Measurements from ENCODE around the gene RBBP8.
A peak's percentile ranks its signal among the peaks of the same experiment; 100 is the strongest.

RBBP8 gene

GRCh38 chr18:23065234-23065806, 132.2 kb downstream of the RBBP8 start:
- DNase-seq (ENCODE audit: low spot score), result no peak

GRCh38 chr18:23066060-23066459, 132.9 kb downstream of the RBBP8 start:
- DNase-seq (ENCODE audit: low spot score), result peak; percentile 54

DNA sequence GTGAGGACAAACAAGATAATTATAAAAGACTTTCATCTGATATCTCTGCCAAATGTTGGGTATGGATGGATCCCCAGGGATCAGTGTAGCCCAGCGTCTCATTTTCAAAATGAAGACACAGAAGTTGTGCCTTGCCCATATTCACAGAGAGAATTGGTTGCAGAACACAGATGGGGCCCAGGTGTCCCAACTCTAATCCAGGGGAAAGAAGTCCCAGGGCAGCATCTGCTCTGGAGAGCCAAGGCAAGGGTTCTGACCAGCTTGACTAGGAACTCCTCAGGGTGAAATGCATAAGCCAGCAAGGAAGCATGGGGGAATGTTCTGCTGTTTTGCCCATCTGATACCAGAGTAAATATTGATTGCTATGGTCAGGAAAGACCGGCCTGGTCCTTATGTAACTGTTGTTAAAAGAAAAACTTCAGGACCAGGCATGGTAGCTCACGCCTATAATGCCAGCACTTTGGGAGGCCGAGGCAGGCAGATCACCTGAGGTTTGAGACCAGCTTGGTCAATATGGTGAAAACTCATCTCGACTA, 133.4 kb downstream of the RBBP8 start:
- peak; percentile 58 for DNase-seq (ENCODE audit: low spot score)

GRCh38 chr18:23067236-23067635, 134.1 kb downstream of the RBBP8 start:
- DNase-seq (ENCODE audit: low spot score), result no peak

GRCh38 chr18:23068011-23068410, 134.9 kb downstream of the RBBP8 start:
- no peak for DNase-seq (ENCODE audit: low spot score)

DNA sequence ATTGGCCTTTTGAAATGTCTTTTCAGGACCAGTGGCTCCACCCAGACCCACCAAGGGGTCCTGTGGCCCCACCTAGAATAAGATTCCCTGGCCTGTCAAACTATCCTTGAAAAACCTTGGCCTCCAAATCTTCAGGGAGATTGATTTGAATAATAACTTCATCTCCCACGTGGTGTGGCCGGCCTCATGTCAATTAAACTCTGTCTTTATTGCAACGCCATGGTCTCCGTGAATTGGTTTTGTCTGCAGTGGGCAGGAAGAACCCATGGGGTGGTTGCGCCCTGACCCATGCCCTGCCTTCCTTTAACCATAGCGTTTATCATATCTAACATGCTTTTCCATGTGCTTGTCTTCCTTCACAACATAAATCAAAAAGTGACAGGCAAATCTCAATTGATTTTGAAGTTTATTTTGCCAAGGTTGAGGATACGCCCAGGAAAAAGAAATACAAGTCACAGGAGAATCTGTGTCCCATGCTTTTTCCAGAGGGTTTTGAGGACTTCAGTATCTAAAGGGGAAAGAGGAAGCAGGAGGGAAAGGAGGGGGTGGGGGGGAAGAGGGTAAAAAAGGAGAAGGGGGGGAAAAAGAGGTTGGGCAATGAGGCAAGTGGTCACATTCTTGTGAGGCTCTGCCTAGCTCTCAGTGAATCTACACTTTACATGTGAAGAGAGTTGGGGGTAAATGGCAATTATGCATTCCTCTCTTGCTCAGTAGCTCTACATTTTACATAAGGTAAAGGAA, 135.6 kb downstream of the RBBP8 start:
- no peak for DNase-seq (ENCODE audit: low spot score)

GRCh38 chr18:23069481-23069880, 136.4 kb downstream of the RBBP8 start:
- no peak for DNase-seq (ENCODE audit: low spot score)

- DNase-seq (ENCODE audit: low spot score), result no peak
These were observed 136.8 kb downstream of the RBBP8 start for GRCh38 chr18:23069898-23070297.

DNA sequence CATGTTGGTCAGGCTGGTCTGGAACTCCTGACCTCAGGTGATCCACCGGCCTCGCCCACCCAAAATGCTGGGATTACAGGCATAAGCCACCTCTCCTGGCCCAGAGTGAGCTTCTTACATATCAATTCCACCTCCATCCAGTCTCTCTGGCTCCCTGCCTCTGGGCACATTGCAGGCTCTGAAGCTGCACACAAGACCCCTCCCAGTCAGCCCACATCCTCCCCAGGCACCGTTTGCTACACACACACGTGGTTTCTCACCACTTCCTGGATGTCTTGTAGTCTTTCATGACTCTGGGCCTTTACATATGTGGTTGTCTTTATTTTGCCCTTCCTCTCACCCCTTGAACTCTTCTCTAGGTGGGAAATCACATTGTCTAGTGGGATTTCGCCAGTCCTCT, 138.2 kb downstream of the RBBP8 start:
- no peak for DNase-seq (ENCODE audit: low spot score)

DNA sequence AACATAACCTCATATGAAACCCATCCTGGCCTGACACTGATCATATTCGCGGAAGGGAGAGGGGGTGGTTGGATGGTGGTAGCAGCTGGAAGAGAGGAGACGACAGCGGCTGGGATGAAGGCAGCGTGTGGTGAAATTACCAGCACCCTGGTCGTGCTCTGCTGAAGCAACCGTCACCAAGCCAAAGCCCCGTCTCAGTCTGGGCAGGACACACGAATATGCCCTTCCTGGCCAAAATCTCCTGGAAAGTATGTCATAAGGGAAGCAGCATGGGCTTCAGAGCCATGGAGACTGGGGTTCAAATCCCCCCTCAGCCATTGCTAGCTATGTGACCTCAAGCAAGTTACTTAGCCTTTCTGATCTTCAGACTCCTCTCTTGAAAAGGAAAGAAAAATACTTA, 139.0 kb downstream of the RBBP8 start:
- no peak for DNase-seq (ENCODE audit: low spot score)

DNA sequence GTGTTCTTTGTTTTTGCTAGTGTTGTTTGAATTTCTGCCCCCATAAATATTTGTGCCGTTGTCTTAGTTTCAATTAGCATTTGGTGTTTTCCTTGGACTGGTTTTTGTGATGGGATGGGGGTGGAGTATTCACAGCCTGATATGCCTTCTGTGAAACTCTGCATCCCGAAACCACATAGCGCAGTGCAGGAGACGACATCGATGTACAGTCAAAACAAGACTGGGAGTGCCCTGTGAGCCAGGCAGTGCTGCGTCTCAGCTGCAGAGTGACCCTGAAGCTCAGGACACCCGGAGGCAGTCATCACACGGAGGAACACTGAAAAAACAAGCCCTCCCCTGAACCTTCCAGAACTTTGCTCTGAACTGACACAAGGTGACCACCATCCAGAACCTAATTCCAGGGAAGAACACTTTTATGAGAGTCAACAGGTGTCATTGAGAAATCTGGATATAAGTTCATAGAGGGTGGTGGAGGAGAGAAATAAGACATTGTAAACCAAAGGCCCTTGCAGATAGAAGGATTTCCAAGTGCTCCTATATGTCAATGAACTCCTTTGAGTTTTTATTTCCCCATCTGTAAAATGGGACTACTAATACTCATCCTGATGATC, 141.0 kb downstream of the RBBP8 start:
- no peak for DNase-seq (ENCODE audit: low spot score)
